Upper lobe of right lung (tissue), 1 donor: ENCODE data around the gene EMCN. TPM values are rescaled to one million over a fixed set of nuclear protein-coding genes. Genes with fewer than 3 reads are reported as not detected.

Source experiments
- ATAC-seq: fragments of 200-7000 bp; cut with Tn5 transposase; one replicate; pipeline ENCODE4 v1.9.1; 2020; ENCODE audit warnings: mild to moderate bottlenecking, moderate library complexity
- DNase-seq: peaks from one replicate; pipeline ENCODE4 v3.0.0-alpha.2; 2020
- H3K27ac ChIP-seq: fragments of 200-600 bp; one replicate; pipeline ENCODE4 v1.8.0; 2022
- H3K27me3 ChIP-seq: fragments of 200-600 bp; one replicate; pipeline ENCODE4 v1.8.0; 2022; ENCODE audit warnings: mild to moderate bottlenecking
- H3K36me3 ChIP-seq: fragments of 200-600 bp; one replicate; pipeline ENCODE4 v1.8.0; 2022
- H3K4me1 ChIP-seq: fragments of 200-600 bp; one replicate; pipeline ENCODE4 v1.8.0; 2022
- H3K4me3 ChIP-seq: fragments of 200-600 bp; one replicate; pipeline ENCODE4 v1.8.0; 2022; ENCODE audit warnings: mild to moderate bottlenecking
- H3K9me3 ChIP-seq: fragments of 200-600 bp; one replicate; pipeline ENCODE4 v1.8.0; 2022
- CTCF ChIP-seq: fragments of 200-600 bp; IDR thresholded peaks from one replicate; pipeline ENCODE4 v1.8.0; 2022; ENCODE audit warnings: antibody characterized with exemption
- intact Hi-C: fragments of 100-400 bp; cut with DNase I; formaldehyde crosslinking; loops from one replicate; pipeline ENCODE4 v1.11.0; 2022
- total RNA-seq: library from RNA; stranded (reverse); fragmentation: NEBNext Ultra II Directional; extraction: Animal tissue kit (Norgen Biotek cat#: 25700); gene quantifications from one replicate; pipeline ENCODE4 v1.2.1, GENCODE V29; 2021
- donor health status: DM: no; HTN: yes; CAD: no; lungs with severe emphysema.

EMCN gene
- total RNA-seq, 1 donor from 2014 or later = 35.9 TPM

- no peak for TF ChIP-seq CTCF
Measured at GRCh38 chr4:100493756-100494155, 24.1 kb downstream of the EMCN start.

DNA sequence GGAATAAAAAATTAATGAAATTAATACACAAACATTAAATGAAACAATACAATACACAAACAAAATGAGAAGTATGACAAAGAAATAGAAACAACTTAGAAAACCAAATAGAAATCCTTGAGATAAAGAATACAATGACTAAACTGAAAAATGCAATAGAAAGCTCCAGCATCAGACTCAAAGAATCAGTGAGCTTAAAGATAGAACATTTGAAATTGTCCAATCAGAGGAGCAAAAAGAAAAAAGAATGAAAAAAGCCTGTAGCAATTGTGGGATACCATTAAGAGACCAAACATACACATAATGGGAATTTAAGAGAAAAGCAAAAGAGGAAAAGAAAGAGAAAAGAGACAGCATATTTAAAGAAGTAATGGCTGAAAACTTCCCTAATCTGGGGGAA lies 25.7 kb downstream of the EMCN start:
- intact Hi-C loops = no loop called here
- Histone ChIP-seq H3K27me3 (no peaks in the 10 kb centered on the region), H3K4me3 (no peak overlapping the region), H3K27ac (no peak overlapping the region), H3K9me3 (no peaks in the 10 kb centered on the region), H3K4me1 (no peaks in the 10 kb centered on the region), H3K36me3 (no peaks in the 10 kb centered on the region)
- TF ChIP-seq CTCF = no peak
- DNase-seq = no peak
- ATAC-seq = no peak

More at GRCh38 chr4:100493756-100494155, 24.1 kb downstream of the EMCN start:
- Histone ChIP-seq H3K4me3 (no peak overlapping the region), H3K27me3 (no peaks in the 10 kb centered on the region), H3K36me3 (no peaks in the 10 kb centered on the region), H3K4me1 (no peaks in the 10 kb centered on the region), H3K9me3 (no peaks in the 10 kb centered on the region), H3K27ac (no peak overlapping the region)
- ATAC-seq = no peak
- no peak for DNase-seq
- intact Hi-C loops = no loop called here

- no peaks in the 10 kb centered on the region for H3K27me3 ChIP-seq
- DNase-seq = no peak
- no peaks in the 10 kb centered on the region for H3K4me1 ChIP-seq
- H3K36me3 ChIP-seq = no peaks in the 10 kb centered on the region
- intact Hi-C loops = no loop called here
- no peak for TF ChIP-seq CTCF
- no peak for ATAC-seq
- no peaks in the 10 kb centered on the region for H3K9me3 ChIP-seq
- H3K27ac ChIP-seq = no peak overlapping the region
- H3K4me3 ChIP-seq = no peak overlapping the region
Measured at GRCh38 chr4:100489305-100489704, 28.5 kb downstream of the EMCN start.

DNA sequence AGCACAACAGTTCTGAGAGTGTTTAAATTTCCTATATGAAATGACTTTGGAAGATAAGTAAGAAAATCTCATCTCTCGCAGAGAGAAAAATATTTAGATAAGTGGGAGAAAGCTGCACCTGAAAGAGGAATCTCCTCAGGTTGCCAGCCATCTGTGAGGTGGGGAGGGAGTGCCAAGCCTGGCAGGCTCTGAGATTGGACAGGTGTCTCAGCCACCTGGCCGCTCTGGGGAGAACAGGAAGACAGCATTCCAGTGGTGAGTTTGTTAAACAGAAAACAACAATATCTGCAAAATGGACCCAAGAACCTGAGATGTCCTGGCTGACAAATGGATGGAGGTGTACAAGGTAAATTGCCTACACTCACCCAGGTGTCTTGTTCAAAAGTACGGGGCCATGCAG lies 31.3 kb downstream of the EMCN start:
- ATAC-seq (no peak), DNase-seq (no peak)
- H3K4me3 ChIP-seq = no peak overlapping the region
- H3K4me1 ChIP-seq = no peaks in the 10 kb centered on the region
- no peaks in the 10 kb centered on the region for H3K36me3 ChIP-seq
- no peak for TF ChIP-seq CTCF
- no peaks in the 10 kb centered on the region for H3K27me3 ChIP-seq
- intact Hi-C loops = no loop called here
- no peak overlapping the region for H3K27ac ChIP-seq
- no peaks in the 10 kb centered on the region for H3K9me3 ChIP-seq

DNA sequence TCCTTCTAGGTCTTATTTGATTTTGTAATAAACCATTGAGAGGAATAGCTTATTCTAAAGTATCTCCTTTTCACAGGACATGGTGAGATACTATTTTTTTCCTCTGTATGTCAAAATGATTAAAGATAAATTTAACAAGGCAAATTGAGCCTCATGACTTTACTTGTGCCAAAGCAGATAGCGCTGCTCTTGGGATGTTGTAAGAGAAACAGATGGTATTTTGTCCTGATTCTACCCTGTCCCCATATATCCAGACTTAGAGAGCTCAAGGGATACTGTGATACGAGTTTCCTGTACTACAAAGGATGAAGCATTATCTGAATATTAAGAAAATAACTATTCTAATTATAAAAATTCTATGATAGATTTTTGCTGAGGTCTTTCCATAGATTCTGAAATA lies 34.0 kb downstream of the EMCN start:
- H3K27ac ChIP-seq = no peak overlapping the region
- no peak for DNase-seq
- TF ChIP-seq CTCF = no peak
- no peak overlapping the region for H3K4me3 ChIP-seq
- ATAC-seq = no peak
- no peaks in the 10 kb centered on the region for H3K9me3 ChIP-seq
- no peaks in the 10 kb centered on the region for H3K4me1 ChIP-seq
- intact Hi-C loops = no loop called here
- H3K27me3 ChIP-seq = no peaks in the 10 kb centered on the region
- no peaks in the 10 kb centered on the region for H3K36me3 ChIP-seq

- Histone ChIP-seq H3K4me1 (no peaks in the 10 kb centered on the region), H3K36me3 (no peaks in the 10 kb centered on the region), H3K4me3 (no peak overlapping the region), H3K27me3 (no peaks in the 10 kb centered on the region), H3K27ac (no peak overlapping the region), H3K9me3 (no peaks in the 10 kb centered on the region)
- intact Hi-C loops = no loop called here
- no peak for TF ChIP-seq CTCF
- no peak for DNase-seq
- no peak for ATAC-seq
Measured at GRCh38 chr4:100479971-100480370, 37.9 kb downstream of the EMCN start.
